SIG-M5 (cell line): ENCODE measurements around the gene WWP2.
"Not testable (repeated sequence)": the region's sequence is repeated elsewhere in the genome, so short reads cannot be mapped to it uniquely, and the experiment has no call there.

ENCODE experiments used
- DNase-seq: peaks from one replicate; lab custom pipeline; 2025; lab: John Stamatoyannopoulos, UW

Gene WWP2

GRCh38 chr16:69831212-69832123, 69.3 kb downstream of the WWP2 start:
- no peak for DNase-seq

- no peak for DNase-seq
Observed at GRCh38 chr16:69833357-69834282, 71.5 kb downstream of the WWP2 start.

- DNase-seq, result no peak
Observed at GRCh38 chr16:69834807-69835466, 72.8 kb downstream of the WWP2 start.

- DNase-seq, result no peak
Observed at GRCh38 chr16:69836257-69836656, 74.1 kb downstream of the WWP2 start.

GRCh38 chr16:69837380-69837779, 75.2 kb downstream of the WWP2 start:
- DNase-seq, result no peak

GRCh38 chr16:69838489-69838888, 76.4 kb downstream of the WWP2 start:
- no peak for DNase-seq

- no peak for DNase-seq
Observed at GRCh38 chr16:69839240-69839688, 77.1 kb downstream of the WWP2 start.

- DNase-seq, result no peak
Observed at GRCh38 chr16:69839798-69840409, 77.8 kb downstream of the WWP2 start.

- DNase-seq, result no peak
Observed at GRCh38 chr16:69840975-69841374, 78.8 kb downstream of the WWP2 start.

- DNase-seq, result no peak
Observed at GRCh38 chr16:69844441-69844840, 82.3 kb downstream of the WWP2 start.

- DNase-seq, result no peak
Observed at GRCh38 chr16:69845181-69845580, 83.0 kb downstream of the WWP2 start.

- DNase-seq, result no peak
Observed at GRCh38 chr16:69847643-69848042, 85.5 kb downstream of the WWP2 start.

- no peak for DNase-seq
Observed at GRCh38 chr16:69848637-69849545, 86.8 kb downstream of the WWP2 start.

- no peak for DNase-seq
Observed at GRCh38 chr16:69851491-69852240, 89.5 kb downstream of the WWP2 start.

GRCh38 chr16:69852815-69853214, 90.7 kb downstream of the WWP2 start:
- no peak for DNase-seq

GRCh38 chr16:69853481-69853880, 91.3 kb downstream of the WWP2 start:
- no peak for DNase-seq

GRCh38 chr16:69854776-69855175, 92.6 kb downstream of the WWP2 start:
- not testable (repeated sequence) for DNase-seq

- DNase-seq, result no peak
Observed at GRCh38 chr16:69855592-69855991, 93.5 kb downstream of the WWP2 start.

- DNase-seq, result no peak
Observed at GRCh38 chr16:69858191-69859104, 96.3 kb downstream of the WWP2 start.
